ENCODE data around the gene CCL26. TPM values are rescaled to one million over a fixed set of nuclear protein-coding genes. Genes with fewer than 3 reads are reported as not detected.

CCL26 gene
- total RNA-seq, 1 donor from 2014 or later = not detected

DNA sequence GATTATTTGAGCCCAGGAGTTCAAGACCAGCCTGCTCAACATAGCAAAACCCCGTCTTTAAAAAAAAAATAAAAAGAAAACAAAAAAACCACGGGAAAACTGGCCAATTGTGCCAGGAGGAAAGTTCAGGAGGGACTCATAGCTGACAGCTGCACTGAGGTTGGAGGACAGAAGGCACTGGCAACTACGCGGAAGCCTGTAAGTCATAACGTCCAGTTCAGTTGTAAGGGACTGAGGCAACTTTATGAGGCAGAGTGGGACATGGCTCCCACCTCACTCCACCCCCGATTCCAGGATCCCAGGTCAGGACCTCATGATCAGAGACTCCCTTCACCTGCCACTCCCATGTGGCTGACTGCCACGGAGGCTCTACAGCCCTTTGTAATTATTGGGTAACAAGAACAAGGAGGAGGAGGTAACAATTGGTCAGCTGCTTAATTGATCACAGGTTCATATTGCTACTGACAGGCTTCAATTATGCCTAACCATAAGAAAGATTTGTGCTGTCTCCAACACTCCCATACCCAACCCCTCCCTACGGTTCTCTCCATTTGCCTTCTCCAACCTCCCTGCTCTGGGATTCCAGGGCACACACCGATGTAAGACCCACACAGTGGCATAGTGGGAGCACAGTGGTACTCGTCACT, 43.5 kb upstream of the CCL26 start:
- no peaks in the 10 kb centered on the region for H3K9me3 Mint-ChIP-seq (ENCODE audit: low read depth)
- no peak overlapping the region for H3K27ac Mint-ChIP-seq (ENCODE audit: unreplicated experiment)
- H3K4me3 Mint-ChIP-seq (ENCODE audit: unreplicated experiment) = no peak overlapping the region
- H3K27me3 Mint-ChIP-seq (ENCODE audit: low read depth) = peaks cover 8% of the 10 kb centered on the region
- no peak for DNase-seq (ENCODE audit: low spot score)
- TF ChIP-seq, protein P1, sequence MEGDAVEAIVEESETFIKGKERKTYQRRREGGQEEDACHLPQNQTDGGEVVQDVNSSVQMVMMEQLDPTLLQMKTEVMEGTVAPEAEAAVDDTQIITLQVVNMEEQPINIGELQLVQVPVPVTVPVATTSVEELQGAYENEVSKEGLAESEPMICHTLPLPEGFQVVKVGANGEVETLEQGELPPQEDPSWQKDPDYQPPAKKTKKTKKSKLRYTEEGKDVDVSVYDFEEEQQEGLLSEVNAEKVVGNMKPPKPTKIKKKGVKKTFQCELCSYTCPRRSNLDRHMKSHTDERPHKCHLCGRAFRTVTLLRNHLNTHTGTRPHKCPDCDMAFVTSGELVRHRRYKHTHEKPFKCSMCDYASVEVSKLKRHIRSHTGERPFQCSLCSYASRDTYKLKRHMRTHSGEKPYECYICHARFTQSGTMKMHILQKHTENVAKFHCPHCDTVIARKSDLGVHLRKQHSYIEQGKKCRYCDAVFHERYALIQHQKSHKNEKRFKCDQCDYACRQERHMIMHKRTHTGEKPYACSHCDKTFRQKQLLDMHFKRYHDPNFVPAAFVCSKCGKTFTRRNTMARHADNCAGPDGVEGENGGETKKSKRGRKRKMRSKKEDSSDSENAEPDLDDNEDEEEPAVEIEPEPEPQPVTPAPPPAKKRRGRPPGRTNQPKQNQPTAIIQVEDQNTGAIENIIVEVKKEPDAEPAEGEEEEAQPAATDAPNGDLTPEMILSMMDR (IDR thresholded peaks at IDR 0.05) = no peak
- no peaks in the 10 kb centered on the region for H3K36me3 Mint-ChIP-seq (ENCODE audit: low read depth)
- no peaks in the 10 kb centered on the region for H3K4me1 Mint-ChIP-seq (ENCODE audit: low read depth)

GRCh38 chr7:75814407-75814947, 42.5 kb upstream of the CCL26 start:
- no peaks in the 10 kb centered on the region for H3K9me3 Mint-ChIP-seq (ENCODE audit: low read depth)
- no peaks in the 10 kb centered on the region for H3K36me3 Mint-ChIP-seq (ENCODE audit: low read depth)
- no peak overlapping the region for H3K27ac Mint-ChIP-seq (ENCODE audit: unreplicated experiment)
- no peaks in the 10 kb centered on the region for H3K4me1 Mint-ChIP-seq (ENCODE audit: low read depth)
- H3K4me3 Mint-ChIP-seq (ENCODE audit: unreplicated experiment) = no peak overlapping the region
- no peak for DNase-seq (ENCODE audit: low spot score)
- H3K27me3 Mint-ChIP-seq (ENCODE audit: low read depth) = peaks cover 8% of the 10 kb centered on the region
- TF ChIP-seq, protein P1 (IDR thresholded peaks at IDR 0.05) = no peak

DNA sequence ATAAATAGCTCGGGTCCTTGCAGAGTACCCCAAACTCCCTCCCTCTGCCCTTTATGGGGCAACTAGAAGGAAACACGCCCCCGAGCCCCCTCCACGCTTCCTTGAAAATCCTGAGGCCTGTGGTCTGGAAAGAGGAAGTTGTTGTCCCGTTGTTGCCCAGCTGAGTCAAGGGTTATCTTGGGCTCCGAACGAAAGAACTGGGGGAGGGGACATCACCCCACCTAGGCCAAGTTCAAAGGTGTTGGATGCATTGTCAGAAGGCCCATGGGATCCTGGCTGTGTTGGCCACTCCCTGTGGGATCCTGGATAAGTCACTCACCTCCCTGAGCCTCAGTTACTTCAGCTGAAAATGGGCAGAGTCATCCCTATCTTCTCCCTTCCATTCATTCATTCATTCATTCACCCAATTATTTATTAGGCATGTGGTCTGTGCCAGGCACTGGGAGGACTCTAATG, 41.8 kb upstream of the CCL26 start, which contains the start of gene CCL24:
CCL24 (minus strand) TSS at position 26 of the 456 bp plus-strand sequence. CDS start 91 bp downstream, outside the sequence.
- Mint-ChIP-seq H3K27me3 (ENCODE audit: low read depth) (peaks cover 8% of the 10 kb centered on the region), H3K4me1 (ENCODE audit: low read depth) (no peaks in the 10 kb centered on the region), H3K27ac (ENCODE audit: unreplicated experiment) (no peak within 1 kb of the TSS), H3K9me3 (ENCODE audit: low read depth) (no peaks in the 10 kb centered on the region), H3K36me3 (ENCODE audit: low read depth) (no peaks in the 10 kb centered on the region), H3K4me3 (ENCODE audit: unreplicated experiment) (no peak within 1 kb of the TSS)
- DNase-seq (ENCODE audit: low spot score) = no peak
- TF ChIP-seq, protein P1 (IDR thresholded peaks at IDR 0.05) = no peak

DNA sequence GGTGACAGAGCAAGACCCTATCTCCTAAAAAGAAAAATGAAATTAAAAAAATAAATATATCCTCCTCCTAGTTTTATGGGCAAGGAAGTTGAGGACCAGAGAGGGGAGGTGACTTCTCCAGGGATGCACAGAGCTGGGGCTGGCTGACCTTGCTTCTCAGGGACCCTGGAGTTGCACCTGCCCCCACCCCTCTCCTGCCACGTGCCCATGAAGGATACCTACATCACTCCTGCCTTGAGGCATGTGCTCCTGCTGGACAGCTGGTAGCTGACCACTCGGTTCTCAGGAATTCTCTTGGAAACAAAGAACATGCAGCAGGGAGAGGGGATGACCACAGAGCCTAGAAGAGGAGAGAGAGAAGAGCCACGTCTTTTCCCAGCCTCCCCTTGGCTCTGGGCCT, 41.1 kb upstream of the CCL26 start:
- Mint-ChIP-seq H3K4me3 (ENCODE audit: unreplicated experiment) (no peak overlapping the region), H3K27me3 (ENCODE audit: low read depth) (peaks cover 8% of the 10 kb centered on the region), H3K4me1 (ENCODE audit: low read depth) (no peaks in the 10 kb centered on the region), H3K27ac (ENCODE audit: unreplicated experiment) (no peak overlapping the region), H3K36me3 (ENCODE audit: low read depth) (no peaks in the 10 kb centered on the region), H3K9me3 (ENCODE audit: low read depth) (no peaks in the 10 kb centered on the region)
- TF ChIP-seq, protein P1 (IDR thresholded peaks at IDR 0.05) = no peak
- no peak for DNase-seq (ENCODE audit: low spot score)

- Mint-ChIP-seq H3K36me3 (ENCODE audit: low read depth) (peaks cover 1% of the 10 kb centered on the region), H3K27ac (ENCODE audit: unreplicated experiment) (no peak overlapping the region), H3K4me1 (ENCODE audit: low read depth) (no peaks in the 10 kb centered on the region), H3K27me3 (ENCODE audit: low read depth) (peaks cover 7% of the 10 kb centered on the region), H3K4me3 (ENCODE audit: unreplicated experiment) (no peak overlapping the region), H3K9me3 (ENCODE audit: low read depth) (peaks cover 6% of the 10 kb centered on the region)
- DNase-seq (ENCODE audit: low spot score) = no peak
- TF ChIP-seq, protein P1 (IDR thresholded peaks at IDR 0.05) = no peak
These were observed 40.1 kb upstream of the CCL26 start for GRCh38 chr7:75811894-75812678.
